GF-D8 (cell line): ENCODE results near the gene SCAF11.
"Not testable (repeated sequence)": the region's sequence is repeated elsewhere in the genome, so short reads cannot be mapped to it uniquely, and the experiment has no call there.

Experiments
- DNase-seq: peaks from one replicate; lab custom pipeline; 2025; lab: John Stamatoyannopoulos, UW

SCAF11 gene, protein sequence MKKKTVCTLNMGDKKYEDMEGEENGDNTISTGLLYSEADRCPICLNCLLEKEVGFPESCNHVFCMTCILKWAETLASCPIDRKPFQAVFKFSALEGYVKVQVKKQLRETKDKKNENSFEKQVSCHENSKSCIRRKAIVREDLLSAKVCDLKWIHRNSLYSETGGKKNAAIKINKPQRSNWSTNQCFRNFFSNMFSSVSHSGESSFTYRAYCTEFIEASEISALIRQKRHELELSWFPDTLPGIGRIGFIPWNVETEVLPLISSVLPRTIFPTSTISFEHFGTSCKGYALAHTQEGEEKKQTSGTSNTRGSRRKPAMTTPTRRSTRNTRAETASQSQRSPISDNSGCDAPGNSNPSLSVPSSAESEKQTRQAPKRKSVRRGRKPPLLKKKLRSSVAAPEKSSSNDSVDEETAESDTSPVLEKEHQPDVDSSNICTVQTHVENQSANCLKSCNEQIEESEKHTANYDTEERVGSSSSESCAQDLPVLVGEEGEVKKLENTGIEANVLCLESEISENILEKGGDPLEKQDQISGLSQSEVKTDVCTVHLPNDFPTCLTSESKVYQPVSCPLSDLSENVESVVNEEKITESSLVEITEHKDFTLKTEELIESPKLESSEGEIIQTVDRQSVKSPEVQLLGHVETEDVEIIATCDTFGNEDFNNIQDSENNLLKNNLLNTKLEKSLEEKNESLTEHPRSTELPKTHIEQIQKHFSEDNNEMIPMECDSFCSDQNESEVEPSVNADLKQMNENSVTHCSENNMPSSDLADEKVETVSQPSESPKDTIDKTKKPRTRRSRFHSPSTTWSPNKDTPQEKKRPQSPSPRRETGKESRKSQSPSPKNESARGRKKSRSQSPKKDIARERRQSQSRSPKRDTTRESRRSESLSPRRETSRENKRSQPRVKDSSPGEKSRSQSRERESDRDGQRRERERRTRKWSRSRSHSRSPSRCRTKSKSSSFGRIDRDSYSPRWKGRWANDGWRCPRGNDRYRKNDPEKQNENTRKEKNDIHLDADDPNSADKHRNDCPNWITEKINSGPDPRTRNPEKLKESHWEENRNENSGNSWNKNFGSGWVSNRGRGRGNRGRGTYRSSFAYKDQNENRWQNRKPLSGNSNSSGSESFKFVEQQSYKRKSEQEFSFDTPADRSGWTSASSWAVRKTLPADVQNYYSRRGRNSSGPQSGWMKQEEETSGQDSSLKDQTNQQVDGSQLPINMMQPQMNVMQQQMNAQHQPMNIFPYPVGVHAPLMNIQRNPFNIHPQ (N-terminal part only)

DNA sequence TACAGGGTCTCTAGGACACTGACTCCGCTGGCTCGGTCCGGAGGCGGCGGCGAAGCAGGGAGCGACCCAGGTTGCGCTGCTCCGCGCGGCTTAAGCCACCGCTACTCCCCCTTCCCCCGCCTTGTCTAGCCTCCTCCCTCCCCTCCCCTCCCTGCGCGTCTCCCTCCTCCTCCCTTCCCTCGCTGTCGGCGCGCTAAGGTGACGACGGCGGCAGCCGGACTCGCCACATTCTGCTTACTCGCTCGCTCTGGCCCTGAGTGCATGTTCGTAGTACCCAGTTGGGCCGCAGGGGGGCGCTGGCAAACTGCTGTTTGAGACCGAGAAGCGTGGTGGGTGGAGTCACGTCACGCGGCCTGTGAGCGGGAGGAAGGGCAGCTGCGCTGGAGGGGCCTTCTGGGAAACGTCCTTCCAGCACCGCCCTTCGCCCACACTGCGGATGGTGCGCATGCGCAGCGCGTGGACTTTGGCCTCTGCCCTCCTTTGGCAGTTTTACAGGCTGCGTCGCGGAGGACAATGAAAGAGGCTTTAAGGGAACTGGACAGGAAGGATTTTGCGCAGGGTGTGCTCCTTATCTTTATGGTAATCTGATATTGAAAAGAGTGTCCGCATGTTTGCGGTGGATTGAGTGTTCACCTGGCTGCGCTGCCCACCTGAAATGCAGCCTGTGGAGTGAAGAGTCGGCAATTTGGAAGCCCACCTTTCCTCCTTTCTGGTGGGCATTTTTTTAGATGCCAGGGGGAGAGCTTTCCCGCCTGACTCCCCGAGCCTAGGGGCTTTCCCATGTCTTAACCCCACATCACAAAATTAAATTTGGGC is at the start of gene SCAF11:
TSS of gene SCAF11 (minus strand) at position 107 of the 816 bp plus-strand sequence. CDS start 26,407 bp downstream, outside the sequence.
- DNase-seq: peak; percentile 98

DNA sequence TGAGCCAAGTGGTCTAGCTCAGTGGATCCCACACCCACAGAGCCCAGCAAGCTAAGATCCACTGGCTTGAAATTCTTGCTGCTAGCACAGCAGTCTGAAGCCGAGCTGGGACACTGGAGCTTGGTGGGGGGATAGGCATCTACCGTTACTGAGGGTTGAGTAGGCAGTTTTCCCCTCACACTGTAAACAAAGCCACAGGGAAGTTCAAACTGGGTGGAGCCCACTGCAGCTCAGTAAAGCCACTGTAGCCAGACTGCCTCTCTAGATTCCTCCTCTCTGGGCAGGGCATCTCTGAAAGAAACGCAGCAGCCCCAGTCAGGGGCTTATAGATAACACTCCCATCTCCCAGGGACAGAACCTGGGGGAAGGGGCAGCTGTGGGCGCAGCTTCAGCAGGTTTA is 46.7 kb upstream of the SCAF11 start:
- DNase-seq: not testable (repeated sequence)

DNA sequence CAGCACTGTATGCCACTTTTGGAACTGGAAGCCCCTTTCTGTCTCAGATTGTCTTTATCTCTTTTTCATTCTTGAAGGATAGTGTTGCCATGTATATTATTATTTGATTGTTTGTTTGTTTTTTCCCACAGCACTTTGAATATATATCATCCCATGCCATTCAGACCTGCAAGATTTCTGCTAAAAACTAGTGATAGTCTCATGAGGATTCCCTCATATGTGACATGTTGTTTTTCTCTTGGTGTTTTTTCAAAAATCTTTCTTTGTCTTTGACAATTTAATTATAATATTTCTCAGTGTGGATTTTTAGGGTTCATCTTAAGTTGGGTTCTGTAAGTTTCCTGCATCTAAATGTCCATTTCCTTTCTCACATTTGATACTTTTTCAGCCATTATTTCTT is 36.8 kb upstream of the SCAF11 start:
- no peak for DNase-seq

GRCh38 chr12:46024099-46024498 is 33.7 kb upstream of the SCAF11 start:
- no peak for DNase-seq

- DNase-seq: no peak
Measured at GRCh38 chr12:46020768-46021167, 30.4 kb upstream of the SCAF11 start.

GRCh38 chr12:46018712-46019111 is 28.3 kb upstream of the SCAF11 start:
- not testable (repeated sequence) for DNase-seq

- DNase-seq: not testable (repeated sequence)
Measured at GRCh38 chr12:46017866-46018375, 27.5 kb upstream of the SCAF11 start.

GRCh38 chr12:46005823-46006222 is 15.4 kb upstream of the SCAF11 start:
- DNase-seq: no peak

- DNase-seq: no peak
Measured at GRCh38 chr12:46005151-46005797, 14.9 kb upstream of the SCAF11 start.

DNA sequence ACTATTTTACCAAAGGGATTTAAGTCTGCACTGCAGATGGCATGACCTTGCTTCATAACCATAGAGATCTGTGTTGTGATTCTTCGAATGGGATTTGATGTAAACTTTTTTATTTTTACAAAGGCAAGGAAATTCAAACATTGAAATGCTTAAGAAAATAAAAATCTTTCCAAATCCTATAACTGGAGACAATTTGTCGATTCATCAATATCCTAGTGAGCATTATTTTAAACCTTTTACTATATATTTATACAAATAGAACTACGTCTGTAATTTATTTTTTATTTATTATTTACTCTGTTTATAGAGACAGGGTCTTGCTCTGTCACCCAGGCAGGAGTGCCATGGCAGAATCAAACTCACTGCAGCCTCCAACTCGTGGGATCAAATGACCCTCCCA is 14.3 kb upstream of the SCAF11 start:
- no peak for DNase-seq

GRCh38 chr12:46000076-46000475 is 9.7 kb upstream of the SCAF11 start:
- not testable (repeated sequence) for DNase-seq

GRCh38 chr12:45994736-45995135 is 4.4 kb upstream of the SCAF11 start:
- DNase-seq: no peak

DNA sequence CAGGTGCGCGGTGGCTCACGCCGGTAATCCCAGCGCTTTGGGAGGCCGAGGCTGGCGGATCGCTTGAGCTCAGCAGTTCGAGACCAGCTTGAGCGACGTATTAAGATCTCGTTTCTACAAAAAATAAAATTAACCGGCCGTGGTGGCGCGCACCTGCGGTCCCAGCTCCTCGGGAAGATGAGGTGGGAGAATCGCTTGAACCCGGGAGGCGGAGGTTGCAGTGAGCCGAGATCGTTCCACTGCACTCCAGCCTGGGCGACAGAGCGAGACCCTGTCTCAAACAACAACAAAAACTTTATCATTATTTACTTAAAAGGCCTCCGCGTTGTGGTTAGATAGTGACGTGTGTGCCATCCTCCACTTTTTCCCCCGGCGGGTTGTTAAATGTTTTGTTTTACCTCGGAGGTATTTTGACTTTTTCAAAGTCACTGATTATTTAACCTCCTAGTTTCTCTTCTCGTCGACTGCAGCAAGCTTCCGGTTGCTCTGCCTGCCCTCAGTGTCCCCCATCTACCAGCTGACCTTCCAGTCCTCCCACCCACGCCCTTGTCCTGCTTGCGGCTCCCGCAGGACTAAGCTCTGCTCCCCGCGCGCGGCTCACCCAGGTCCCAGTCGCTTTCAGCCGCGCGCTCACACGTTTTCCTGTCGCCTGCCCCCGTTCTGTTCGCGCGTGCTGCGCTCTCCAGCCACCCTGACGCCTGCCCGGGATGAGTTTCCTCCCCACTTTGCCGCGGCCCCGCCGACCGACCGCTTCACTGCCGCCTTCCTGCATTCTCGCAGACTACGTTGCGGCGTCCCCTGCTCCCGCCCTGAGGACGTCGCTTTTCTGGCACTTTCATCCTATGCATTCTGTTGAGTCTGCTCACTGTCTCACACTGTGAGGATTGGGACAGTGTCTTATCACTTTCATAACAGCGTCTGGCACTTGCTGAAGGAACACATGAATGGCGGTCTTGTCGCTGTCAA is 1.2 kb upstream of the SCAF11 start:
- DNase-seq: peak; percentile 83

DNA sequence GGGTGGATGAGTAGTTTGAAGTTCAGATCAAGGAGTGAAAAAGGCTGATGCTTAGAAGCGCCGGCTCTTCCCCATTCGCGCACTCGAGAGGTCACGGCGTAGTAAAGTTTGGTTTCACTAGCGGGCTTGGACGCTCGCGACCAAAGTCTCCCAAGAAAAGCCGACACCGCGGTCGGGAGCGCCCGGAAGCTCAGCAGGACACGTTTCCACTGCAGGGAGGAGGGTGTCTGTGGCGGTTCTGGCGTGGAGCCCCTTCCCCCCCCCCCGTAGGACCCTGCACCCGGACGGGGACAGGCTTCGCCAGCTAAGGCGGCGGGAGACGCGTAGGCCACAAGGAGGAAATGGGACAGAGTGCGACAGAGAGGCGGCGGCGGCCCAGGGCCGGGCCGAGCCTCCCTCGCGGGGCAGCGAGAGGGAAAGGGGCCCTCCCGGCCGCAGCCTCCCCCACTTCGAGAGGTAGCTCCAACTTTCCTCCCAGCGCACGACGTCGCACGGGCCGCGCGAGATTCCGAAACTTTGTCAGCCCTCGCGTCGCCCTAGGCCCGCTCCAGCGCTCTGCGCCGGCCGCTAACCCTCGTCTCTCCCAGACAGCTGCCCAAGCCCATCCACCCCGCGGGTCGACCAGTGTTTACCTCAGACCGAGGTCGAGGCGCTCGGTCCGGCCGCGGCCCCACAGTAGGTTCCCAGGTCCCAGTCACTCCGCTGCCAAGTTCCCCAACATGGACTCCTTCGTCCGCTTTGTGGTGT is 480 bp downstream of the SCAF11 start:
- DNase-seq: peak; percentile 52

DNA sequence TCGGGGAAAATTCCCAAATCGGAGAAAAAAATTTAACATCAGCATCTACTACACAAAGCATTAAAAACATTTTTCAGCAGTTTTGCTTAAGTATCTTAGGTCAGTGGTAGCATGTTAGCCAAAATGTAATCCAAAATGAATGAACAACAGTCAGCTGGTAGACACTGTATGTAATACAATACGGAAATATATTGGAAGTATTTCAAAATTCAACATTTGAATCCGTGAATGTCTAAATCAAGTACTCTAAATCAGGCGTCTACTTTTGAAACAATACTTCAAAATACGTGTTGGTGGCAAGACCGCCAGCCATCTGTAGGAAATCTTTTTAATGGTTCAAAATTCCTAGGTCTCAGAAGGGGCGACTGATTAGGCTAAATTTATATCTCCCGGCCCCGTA is 1.1 kb downstream of the SCAF11 start:
- no peak for DNase-seq

DNA sequence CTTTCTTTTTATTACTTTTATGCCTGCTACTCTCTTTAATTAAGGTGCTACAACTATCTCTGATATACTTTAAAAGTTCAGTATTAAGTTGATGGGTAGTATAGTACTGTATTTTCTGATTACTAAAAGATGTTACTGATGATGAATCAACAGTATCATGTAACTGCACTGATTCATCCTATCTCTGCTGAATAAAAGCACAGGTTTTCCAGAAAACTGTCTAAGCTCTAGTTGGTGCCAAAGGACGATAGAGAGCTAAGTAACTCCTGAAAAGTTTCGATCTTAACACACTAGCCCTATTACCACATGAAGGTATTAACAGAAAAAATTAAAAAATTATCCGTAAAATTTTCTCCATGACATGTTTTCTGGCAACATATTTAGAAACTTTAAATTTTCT is 2.1 kb downstream of the SCAF11 start:
- DNase-seq: no peak

DNA sequence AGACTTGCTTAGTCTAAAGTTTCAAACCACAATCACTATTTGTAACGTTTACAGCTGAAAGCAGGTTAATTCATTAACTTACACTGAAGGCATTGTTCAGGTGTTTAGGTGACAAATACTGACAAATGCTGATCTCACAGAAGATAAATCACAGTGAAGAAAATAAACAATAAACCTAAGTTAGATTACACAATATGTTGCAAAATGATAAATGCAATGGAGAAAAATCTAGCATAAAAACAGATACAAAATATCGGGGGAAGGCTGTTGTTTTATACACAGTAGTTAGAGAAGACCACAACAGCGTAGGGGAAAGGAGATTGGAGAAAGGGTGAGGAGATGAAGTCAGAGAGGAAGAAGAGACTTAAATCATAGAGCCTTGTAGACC is 3.0 kb downstream of the SCAF11 start:
- no peak for DNase-seq

DNA sequence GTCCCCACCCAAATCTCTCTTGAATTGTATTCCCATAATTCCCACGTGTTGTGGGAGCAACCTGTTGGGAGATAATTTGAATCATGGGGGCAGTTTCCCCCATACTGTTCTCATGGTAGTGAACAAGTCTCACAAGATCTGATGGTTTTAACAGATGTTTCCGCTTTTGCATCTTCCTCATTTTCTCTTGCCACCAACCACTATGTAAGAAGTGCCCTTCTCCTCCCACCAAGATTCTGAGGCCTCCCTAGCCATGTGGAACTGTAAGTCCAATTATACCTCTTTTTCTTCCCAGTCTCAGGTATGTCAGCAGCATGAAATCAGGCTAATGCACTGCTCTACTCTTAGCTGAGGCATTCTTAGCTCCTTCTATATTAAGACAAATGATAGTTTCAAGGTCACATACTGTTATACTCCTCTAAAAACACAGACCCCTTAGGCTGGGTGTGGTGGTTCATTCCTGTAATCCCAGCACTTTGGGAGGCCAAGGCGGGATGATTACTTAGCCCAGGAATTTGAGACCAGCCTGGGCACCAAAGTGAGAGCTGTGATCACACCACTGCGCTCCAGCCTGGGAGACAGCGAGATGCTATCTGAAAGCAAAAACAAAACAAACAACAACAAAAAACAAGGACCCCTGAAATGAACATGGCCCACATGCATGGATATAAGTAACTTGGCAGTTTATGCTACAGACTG is 3.6 kb downstream of the SCAF11 start:
- DNase-seq: peak; percentile 82
